Fibroblast of pulmonary artery (primary cell): ENCODE measurements around the gene CDC42SE1.

Experiments
- DNase-seq: peaks from one replicate; pipeline ENCODE4 v3.0.0-alpha.2; 2010; ENCODE audit warnings: low read depth
- H3K4me3 ChIP-seq: replicated peaks from 2 replicates; pipeline ENCODE4 v1.5.1; 2011; ENCODE audit warnings: low read depth, mild to moderate bottlenecking, control low read depth, low read length, moderate library complexity
- TF ChIP-seq, protein P1 (sequence below): IDR thresholded peaks from 2 replicates; pipeline ENCODE4 v1.5.1; 2011; ENCODE audit warnings: mild to moderate bottlenecking, control low read depth, low read length, inconsistent platforms; ENCODE audit errors: missing control alignments

CDC42SE1 gene

DNA sequence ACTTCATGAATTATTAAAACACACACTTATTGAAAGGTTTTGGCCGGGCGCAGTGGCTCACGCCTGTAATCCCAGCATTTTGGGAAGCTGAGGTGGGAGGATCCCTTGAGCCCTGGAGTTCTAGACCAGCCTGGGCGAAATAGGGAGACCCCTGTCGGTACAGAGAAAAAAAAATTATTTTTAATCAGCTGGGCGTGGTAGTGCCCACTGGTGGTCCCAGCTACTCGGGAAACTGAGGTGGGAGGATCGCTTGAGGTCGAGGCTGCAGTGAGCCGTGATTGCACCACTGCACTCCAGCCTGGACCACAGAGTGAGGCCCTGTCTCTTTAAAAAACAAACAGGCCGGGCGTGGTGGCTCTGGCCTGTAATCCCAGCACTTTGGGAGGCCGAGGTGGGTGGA, 12.8 kb upstream of the CDC42SE1 start:
- no peak for DNase-seq
- no peak overlapping the region for H3K4me3 ChIP-seq

DNA sequence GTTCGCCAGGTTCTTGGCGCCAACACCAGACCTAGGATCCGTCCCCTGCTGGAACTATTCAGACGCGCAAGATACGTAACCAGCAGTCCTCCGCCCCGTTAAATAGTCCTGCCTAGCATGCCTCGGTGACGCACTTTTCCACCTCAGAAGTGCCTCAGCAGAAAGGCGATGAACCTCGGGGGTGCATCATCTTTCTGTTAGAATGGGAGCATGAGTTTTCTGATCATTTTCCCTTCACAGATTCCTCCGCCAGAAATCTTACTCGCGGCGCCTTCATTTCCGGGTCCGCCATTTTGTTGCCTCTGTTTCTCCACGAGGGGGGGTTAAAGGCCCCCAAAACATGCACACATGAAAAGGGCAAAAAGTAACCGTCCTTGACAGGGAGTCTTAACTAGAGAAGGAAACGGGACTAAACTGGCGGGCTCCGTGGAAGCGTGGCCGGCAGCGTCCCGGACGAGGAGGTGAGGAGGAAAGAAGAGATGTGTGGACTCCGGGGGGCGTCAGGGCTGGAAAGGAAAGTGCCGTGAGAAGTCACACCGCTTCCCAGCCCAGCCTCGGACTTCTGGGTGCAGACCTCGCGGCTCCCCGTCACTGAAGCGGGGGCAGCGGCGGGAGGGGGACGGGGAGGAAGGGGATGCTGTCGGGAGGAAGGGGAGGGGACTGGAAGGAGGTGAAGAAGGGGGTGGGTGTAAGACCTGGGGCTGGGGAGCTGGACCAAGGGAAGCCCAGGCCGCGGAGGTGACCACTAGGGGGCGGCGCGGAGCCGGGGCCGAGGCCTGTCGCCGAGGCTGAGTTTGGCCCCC, 11.3 kb upstream of the CDC42SE1 start, which contains the start of gene GABPB2:
Gene GABPB2, plus strand, starts transcription at position 288 of the 803 bp plus-strand sequence. CDS start 17,429 bp downstream, outside the sequence.
- TF ChIP-seq, protein P1, sequence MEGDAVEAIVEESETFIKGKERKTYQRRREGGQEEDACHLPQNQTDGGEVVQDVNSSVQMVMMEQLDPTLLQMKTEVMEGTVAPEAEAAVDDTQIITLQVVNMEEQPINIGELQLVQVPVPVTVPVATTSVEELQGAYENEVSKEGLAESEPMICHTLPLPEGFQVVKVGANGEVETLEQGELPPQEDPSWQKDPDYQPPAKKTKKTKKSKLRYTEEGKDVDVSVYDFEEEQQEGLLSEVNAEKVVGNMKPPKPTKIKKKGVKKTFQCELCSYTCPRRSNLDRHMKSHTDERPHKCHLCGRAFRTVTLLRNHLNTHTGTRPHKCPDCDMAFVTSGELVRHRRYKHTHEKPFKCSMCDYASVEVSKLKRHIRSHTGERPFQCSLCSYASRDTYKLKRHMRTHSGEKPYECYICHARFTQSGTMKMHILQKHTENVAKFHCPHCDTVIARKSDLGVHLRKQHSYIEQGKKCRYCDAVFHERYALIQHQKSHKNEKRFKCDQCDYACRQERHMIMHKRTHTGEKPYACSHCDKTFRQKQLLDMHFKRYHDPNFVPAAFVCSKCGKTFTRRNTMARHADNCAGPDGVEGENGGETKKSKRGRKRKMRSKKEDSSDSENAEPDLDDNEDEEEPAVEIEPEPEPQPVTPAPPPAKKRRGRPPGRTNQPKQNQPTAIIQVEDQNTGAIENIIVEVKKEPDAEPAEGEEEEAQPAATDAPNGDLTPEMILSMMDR = peak; percentile 82
- peak; percentile 99 for DNase-seq
- peak within 1 kb of the TSS; percentile 93 for H3K4me3 ChIP-seq

More for the DNA sequence above, 12.8 kb upstream of the CDC42SE1 start:
- TF ChIP-seq, protein P1 = no peak

DNA sequence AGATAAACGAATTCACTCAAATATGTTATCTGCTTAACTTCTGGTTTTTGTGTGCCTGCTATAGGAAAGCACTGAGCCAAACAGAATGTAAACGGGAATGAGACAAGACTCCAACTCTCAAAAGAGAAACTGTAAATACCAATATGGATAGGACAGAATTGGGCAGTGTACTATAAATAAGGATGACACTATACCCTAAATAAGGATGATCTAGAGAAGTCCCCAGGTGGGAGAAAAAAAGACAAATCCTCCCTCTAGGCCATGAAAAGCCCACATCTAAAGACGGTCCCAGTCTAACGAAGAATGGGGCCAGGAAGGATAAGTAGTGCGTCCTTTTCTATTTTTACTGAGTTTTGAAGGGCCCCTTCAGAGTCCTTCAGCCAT, 9.7 kb upstream of the CDC42SE1 start:
- no peak for DNase-seq
- TF ChIP-seq, protein P1 = no peak
- no peak overlapping the region for H3K4me3 ChIP-seq

DNA sequence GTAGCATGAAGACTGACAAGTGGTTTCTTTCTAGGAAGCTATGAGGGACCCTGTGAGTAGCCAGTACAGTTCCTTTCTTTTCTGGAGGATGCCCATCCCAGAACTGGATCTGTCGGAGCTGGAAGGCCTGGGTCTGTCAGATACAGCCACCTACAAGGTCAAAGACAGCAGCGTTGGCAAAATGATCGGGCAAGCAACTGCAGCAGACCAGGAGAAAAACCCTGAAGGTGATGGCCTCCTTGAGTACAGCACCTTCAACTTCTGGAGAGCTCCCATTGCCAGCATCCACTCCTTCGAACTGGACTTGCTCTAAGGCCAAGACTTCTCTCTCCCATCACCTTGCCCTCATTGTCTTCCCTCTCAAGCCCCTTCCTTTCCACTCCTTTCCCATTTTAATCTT, 7.8 kb upstream of the CDC42SE1 start:
- TF ChIP-seq, protein P1 = no peak
- no peak for DNase-seq
- H3K4me3 ChIP-seq = no peak overlapping the region

DNA sequence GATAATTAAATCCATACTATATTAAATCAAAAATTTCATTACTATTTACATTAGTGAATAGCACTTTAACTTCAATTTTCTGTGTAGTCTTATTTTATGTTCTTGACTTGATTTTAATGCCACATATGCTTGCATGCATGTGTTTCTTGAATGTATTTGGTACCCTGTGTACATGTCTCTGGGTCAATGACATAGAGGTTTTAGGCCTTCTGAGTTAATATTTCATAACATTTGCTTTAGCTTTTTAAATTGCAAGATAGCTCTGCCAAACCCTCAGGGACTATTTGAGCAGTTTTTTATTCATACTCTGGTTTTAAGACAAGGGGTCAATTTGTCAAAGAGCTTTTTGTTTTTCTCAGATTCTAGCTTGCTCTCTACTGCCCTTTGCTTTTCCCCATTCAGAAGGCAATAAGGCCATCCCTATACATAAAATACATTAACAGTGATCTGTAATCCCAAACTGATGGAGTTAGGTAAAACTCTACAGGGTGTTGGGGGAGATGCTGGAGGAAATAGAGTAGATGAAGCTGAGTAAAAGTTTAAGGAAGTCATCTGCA, 5.7 kb upstream of the CDC42SE1 start:
- DNase-seq = no peak
- no peak overlapping the region for H3K4me3 ChIP-seq
- TF ChIP-seq, protein P1 = no peak

DNA sequence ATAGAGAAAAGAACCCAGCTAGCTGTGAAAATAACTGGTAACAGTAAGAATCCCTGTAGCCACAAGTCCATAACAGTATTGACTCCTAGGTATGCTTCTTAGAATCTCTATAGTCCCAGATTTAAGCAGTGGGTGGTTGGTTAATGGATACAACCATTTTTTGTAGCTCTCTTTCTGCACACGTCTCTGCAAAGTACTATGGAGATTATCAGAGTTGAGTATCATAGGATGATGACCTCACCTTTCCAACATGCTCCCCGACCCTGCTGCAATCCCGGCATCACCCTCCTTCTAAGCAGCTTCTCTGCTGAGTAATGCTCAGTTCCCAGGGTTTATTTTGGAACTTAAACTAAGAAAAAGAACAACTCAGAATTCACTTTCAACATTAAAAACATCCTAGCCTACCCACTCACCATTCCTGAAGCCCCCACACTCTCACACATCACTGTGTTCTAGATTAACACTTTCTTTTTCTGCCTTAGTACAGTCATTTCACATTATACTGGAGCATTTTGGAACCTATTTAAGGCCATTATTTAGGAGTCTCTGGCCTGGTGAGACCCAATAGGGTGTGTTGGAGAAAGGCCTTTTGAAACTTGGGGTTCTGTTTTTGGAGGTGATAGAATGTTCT, 3.4 kb upstream of the CDC42SE1 start:
- DNase-seq = peak; percentile 83
- H3K4me3 ChIP-seq = peak overlapping the region; percentile 23

More for the DNA sequence above, 3.4 kb upstream of the CDC42SE1 start:
- TF ChIP-seq, protein P1 = no peak
